K562 (cell line): ENCODE measurements around the gene RTP3. TPM values are rescaled to one million over a fixed set of nuclear protein-coding genes. Genes with fewer than 3 reads are reported as not detected.

ENCODE experiments used
- ATF1 ChIP-seq, 2 experiments: fragments of 450-650 bp in 1 of 2; IDR thresholded peaks; 2 replicates each; pipeline ENCODE4 v1.6.1; 2016; ENCODE audit warnings: missing compliant biosample characterization in 1 of 2, missing genetic modification characterization in 1 of 2
- CHD2 ChIP-seq: IDR thresholded peaks from 2 replicates; pipeline ENCODE4 v1.6.1; 2011; ENCODE audit warnings: low read depth, low read length
- MTA2 ChIP-seq: fragments of 450-650 bp; IDR thresholded peaks from 2 replicates; pipeline ENCODE4 v1.6.1; 2016; ENCODE audit warnings: low read depth
- MYC ChIP-seq, 2 experiments: fragments of 250-450 bp in 1 of 2; sonication (Bioruptor Pico) in 1 of 2; IDR thresholded peaks; 2 replicates each; pipeline versions ENCODE4 v1.5.1 to v1.6.1; 2012 to 2021; ENCODE audit warnings: low read depth in 2 of 2, borderline replicate concordance in 1 of 2, improper control_type of control experiment in 1 of 2, low read length in 1 of 2, mild to moderate bottlenecking in 1 of 2, moderate library complexity in 1 of 2
- NCOR1 ChIP-seq: fragments of 450-650 bp; IDR thresholded peaks from 2 replicates; pipeline ENCODE4 v1.6.1; 2016; ENCODE audit warnings: mild to moderate bottlenecking, moderate library complexity
- NFATC3 ChIP-seq: fragments of 450-650 bp; IDR thresholded peaks from 2 replicates; pipeline ENCODE4 v1.6.1; 2017; ENCODE audit warnings: mild to moderate bottlenecking
- NFE2L1 ChIP-seq: fragments of 450-650 bp; IDR thresholded peaks from 2 replicates; pipeline ENCODE4 v1.6.1; 2016; ENCODE audit warnings: missing genetic modification characterization, low read depth, mild to moderate bottlenecking, missing compliant biosample characterization, moderate library complexity, borderline replicate concordance
- POLR2H ChIP-seq: IDR thresholded peaks from 2 replicates; pipeline ENCODE4 v1.6.1; 2016; ENCODE audit warnings: missing genetic modification characterization, low read depth, mild to moderate bottlenecking, control low read depth, missing compliant biosample characterization, moderate library complexity
- SAP30 ChIP-seq: fragments of 200-600 bp; sonication (generic); IDR thresholded peaks from 2 replicates; pipeline ENCODE4 v1.6.1; 2012; ENCODE audit warnings: borderline replicate concordance, low read depth, mild to moderate bottlenecking, moderate library complexity, low read length, control low read depth, inconsistent platforms; ENCODE audit not compliant: insufficient read depth, poor library complexity, severe bottlenecking
- SMAD3 ChIP-seq: fragments of 450-650 bp; formaldehyde crosslinking; conservative IDR thresholded peaks from 2 replicates; pipeline ENCODE4 v1.4.0; 2020; ENCODE audit warnings: mild to moderate bottlenecking
- U2AF2 ChIP-seq: fragments of 200-400 bp; formaldehyde crosslinking; optimal IDR thresholded peaks from 2 replicates; pipeline ENCODE3; 2017; ENCODE audit warnings: low read depth, mild to moderate bottlenecking, low read length
- ZNF644 ChIP-seq: fragments of 200-800 bp; sonication (Bioruptor generic); IDR thresholded peaks from 2 replicates; pipeline ENCODE4 v1.6.1; 2016; ENCODE audit warnings: low read depth, missing genetic modification characterization, missing compliant biosample characterization
- polyA plus RNA-seq, 8 experiments: library from polyadenylated mRNA; depleted of rRNA in 4 of 8; stranded (reverse) in 5 of 8; unstranded in 3 of 8; fragments of >200 nt; fragmentation: Nextera tagmentation in 2 of 8; fragmentation: Illumina TruSeq in 1 of 8; extraction: Ambion mirVana in 2 of 8; extraction: Trizol in 1 of 8; gene quantifications; 2 replicates each; pipeline versions ENCODE4 v1.2.1 to v1.2.3, GENCODE V29; 2011 to 2014; ENCODE audit warnings: inconsistent platforms in 1 of 8, missing spikeins in 1 of 8
- total RNA-seq, 7 experiments: library from RNA; depleted of rRNA in 6 of 7; stranded (reverse); fragments of >200 nt in 6 of 7; fragmentation: Illumina TruSeq in 2 of 7; extraction: Trizol in 2 of 7; gene quantifications; 2 replicates each; pipeline versions ENCODE4 v1.2.1 to v1.2.3, GENCODE V29; 2011 to 2021; ENCODE audit warnings: low replicate concordance in 1 of 7
- TF ChIP-seq, protein P1 (sequence below): fragments of 450-650 bp; formaldehyde crosslinking; conservative IDR thresholded peaks from 2 replicates; pipeline ENCODE4 v1.4.0; 2022; ENCODE audit warnings: mild to moderate bottlenecking, missing genetic modification characterization
- TF ChIP-seq, protein P2 (sequence below): sonication (generic); IDR thresholded peaks from 2 replicates; pipeline ENCODE4 v1.6.1; 2016
- TF ChIP-seq, protein P3 (sequence below): fragments of 250-450 bp; sonication (Bioruptor Pico); IDR thresholded peaks from 2 replicates; pipeline ENCODE4 v1.8.0; 2022; ENCODE audit warnings: inconsistent platforms, mild to moderate bottlenecking, moderate library complexity, borderline replicate concordance
- TF ChIP-seq, protein P4 (sequence below): fragments of 250-450 bp; sonication (Bioruptor Pico); IDR thresholded peaks from 2 replicates; pipeline ENCODE4 v1.8.0; 2021; ENCODE audit warnings: mild to moderate bottlenecking, moderate library complexity
- TF ChIP-seq, protein P5 (sequence below): fragments of 450-650 bp; IDR thresholded peaks from one replicate; pipeline ENCODE4 v1.6.1; 2018; ENCODE audit warnings: mild to moderate bottlenecking, moderate library complexity; ENCODE audit not compliant: partially characterized antibody
- TF ChIP-seq, protein P6 (sequence below): fragments of 250-450 bp; sonication (Bioruptor Pico); IDR thresholded peaks from 2 replicates; pipeline ENCODE4 v1.8.0; 2021; ENCODE audit warnings: borderline replicate concordance, mild to moderate bottlenecking, moderate library complexity; ENCODE audit not compliant: poor library complexity, severe bottlenecking
- TF ChIP-seq, protein P7 (sequence below): sonication (generic); formaldehyde crosslinking; IDR thresholded peaks from 2 replicates; pipeline ENCODE4 v1.8.0; 2022; ENCODE audit warnings: mild to moderate bottlenecking, missing genetic modification reagents

The RTP3 gene
- total and polyA plus RNA-seq, 9 of the 15 experiments (the other 6 are each of a cell fraction or from before 2014, with no cell fraction given): not detected

DNA sequence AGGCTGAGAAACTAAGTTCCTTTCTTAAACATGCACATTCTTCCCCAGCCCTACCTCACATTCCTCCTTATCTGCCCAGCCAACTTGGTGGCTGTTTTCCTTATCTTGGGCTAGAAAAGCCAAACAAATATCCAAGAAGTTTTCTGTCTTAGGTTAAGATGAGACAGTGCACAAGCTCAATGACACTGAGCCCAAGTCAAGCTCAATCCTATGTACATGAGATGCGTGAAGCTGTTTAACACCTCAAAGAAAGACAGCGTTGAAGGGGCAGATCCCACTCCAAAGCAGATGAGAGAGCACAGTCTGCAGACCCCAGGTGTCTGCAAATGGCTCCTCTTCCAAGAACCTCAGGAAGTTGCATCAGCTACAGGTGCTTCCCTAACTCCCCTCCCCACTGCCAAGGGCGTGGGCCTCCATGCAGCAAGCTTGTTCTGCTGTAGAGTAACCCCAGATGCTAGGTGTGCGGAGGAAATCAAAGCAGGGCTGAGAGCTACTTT, 51.7 kb downstream of the RTP3 start (continued):
- TF ChIP-seq, protein P1, sequence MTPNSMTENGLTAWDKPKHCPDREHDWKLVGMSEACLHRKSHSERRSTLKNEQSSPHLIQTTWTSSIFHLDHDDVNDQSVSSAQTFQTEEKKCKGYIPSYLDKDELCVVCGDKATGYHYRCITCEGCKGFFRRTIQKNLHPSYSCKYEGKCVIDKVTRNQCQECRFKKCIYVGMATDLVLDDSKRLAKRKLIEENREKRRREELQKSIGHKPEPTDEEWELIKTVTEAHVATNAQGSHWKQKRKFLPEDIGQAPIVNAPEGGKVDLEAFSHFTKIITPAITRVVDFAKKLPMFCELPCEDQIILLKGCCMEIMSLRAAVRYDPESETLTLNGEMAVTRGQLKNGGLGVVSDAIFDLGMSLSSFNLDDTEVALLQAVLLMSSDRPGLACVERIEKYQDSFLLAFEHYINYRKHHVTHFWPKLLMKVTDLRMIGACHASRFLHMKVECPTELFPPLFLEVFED (CRISPR knock-in tag): no peak
- TF ChIP-seq, protein P2, sequence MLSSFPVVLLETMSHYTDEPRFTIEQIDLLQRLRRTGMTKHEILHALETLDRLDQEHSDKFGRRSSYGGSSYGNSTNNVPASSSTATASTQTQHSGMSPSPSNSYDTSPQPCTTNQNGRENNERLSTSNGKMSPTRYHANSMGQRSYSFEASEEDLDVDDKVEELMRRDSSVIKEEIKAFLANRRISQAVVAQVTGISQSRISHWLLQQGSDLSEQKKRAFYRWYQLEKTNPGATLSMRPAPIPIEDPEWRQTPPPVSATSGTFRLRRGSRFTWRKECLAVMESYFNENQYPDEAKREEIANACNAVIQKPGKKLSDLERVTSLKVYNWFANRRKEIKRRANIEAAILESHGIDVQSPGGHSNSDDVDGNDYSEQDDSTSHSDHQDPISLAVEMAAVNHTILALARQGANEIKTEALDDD: peak; percentile 44; the same call in 1 of the 2 replicates
- TF ChIP-seq ATF1 (CRISPR knock-in tag; IDR thresholded peaks at IDR 0.05): no peak
- peak; percentile 64 for TF ChIP-seq ATF1 (tag; IDR thresholded peaks at IDR 0.05)
- TF ChIP-seq NFE2L1 (tag): no peak
- TF ChIP-seq SAP30: no peak
- TF ChIP-seq MTA2: peak; percentile 92
- 0 out of 2 replicates have a peak, but pooled peaks have one; percentile 55 for TF ChIP-seq SMAD3
- TF ChIP-seq, protein P3, sequence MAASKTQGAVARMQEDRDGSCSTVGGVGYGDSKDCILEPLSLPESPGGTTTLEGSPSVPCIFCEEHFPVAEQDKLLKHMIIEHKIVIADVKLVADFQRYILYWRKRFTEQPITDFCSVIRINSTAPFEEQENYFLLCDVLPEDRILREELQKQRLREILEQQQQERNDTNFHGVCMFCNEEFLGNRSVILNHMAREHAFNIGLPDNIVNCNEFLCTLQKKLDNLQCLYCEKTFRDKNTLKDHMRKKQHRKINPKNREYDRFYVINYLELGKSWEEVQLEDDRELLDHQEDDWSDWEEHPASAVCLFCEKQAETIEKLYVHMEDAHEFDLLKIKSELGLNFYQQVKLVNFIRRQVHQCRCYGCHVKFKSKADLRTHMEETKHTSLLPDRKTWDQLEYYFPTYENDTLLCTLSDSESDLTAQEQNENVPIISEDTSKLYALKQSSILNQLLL (CRISPR knock-in tag): no peak
- no peak for TF ChIP-seq CHD2
- TF ChIP-seq, protein P4, sequence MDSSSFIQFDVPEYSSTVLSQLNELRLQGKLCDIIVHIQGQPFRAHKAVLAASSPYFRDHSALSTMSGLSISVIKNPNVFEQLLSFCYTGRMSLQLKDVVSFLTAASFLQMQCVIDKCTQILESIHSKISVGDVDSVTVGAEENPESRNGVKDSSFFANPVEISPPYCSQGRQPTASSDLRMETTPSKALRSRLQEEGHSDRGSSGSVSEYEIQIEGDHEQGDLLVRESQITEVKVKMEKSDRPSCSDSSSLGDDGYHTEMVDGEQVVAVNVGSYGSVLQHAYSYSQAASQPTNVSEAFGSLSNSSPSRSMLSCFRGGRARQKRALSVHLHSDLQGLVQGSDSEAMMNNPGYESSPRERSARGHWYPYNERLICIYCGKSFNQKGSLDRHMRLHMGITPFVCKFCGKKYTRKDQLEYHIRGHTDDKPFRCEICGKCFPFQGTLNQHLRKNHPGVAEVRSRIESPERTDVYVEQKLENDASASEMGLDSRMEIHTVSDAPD (CRISPR knock-in tag): no peak
- TF ChIP-seq NCOR1: peak; percentile 94
- TF ChIP-seq, protein P5, sequence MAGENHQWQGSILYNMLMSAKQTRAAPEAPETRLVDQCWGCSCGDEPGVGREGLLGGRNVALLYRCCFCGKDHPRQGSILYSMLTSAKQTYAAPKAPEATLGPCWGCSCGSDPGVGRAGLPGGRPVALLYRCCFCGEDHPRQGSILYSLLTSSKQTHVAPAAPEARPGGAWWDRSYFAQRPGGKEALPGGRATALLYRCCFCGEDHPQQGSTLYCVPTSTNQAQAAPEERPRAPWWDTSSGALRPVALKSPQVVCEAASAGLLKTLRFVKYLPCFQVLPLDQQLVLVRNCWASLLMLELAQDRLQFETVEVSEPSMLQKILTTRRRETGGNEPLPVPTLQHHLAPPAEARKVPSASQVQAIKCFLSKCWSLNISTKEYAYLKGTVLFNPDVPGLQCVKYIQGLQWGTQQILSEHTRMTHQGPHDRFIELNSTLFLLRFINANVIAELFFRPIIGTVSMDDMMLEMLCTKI: no peak
- TF ChIP-seq U2AF2: no peak
- TF ChIP-seq NFATC3: no peak; the same call in 1 of the 2 replicates
- TF ChIP-seq, protein P6, sequence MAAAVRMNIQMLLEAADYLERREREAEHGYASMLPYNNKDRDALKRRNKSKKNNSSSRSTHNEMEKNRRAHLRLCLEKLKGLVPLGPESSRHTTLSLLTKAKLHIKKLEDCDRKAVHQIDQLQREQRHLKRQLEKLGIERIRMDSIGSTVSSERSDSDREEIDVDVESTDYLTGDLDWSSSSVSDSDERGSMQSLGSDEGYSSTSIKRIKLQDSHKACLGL: no peak
- TF ChIP-seq ZNF644 (tag): 0 out of 2 replicates have a peak, but pooled peaks have one; percentile 78
- TF ChIP-seq POLR2H (tag): no peak
- TF ChIP-seq, protein P7, sequence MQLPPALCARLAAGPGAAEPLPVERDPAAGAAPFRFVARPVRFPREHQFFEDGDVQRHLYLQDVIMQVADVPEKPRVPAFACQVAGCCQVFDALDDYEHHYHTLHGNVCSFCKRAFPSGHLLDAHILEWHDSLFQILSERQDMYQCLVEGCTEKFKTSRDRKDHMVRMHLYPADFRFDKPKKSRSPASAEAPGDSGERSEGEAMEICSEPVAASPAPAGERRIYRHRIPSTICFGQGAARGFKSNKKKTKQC: 0 out of 2 replicates have a peak, but pooled peaks have one; percentile 47
- TF ChIP-seq MYC (IDR thresholded peaks at IDR 0.05; ENCODE audit: low read depth, low read length): peak; percentile 92
- peak; percentile 54; the same call in 1 of the 2 replicates for TF ChIP-seq MYC (CRISPR knock-in tag; IDR thresholded peaks at IDR 0.05; ENCODE audit: borderline replicate concordance, low read depth)
